Measurements from ENCODE around the gene CEP112. TPM values are rescaled to one million over a fixed set of nuclear protein-coding genes. Genes with fewer than 3 reads are reported as not detected.

CEP112 gene
- total RNA-seq, 1 experiment from 2014 or later, result 9.5 TPM

GRCh38 chr17:65936013-65936412 lies 255.9 kb downstream of the CEP112 start:
- H3K4me3 ChIP-seq (ENCODE audit: low read depth in 2 of 2, low read length in 2 of 2), result no peak overlapping the region
- in situ Hi-C loops (cut with HindIII; ENCODE audit: low pct_unique_long_range_greater_than_20kb, low sequenced_read_pairs) (loop anchor here (10.0 kb wide), 1 partner anchor 231 kb away; no protein-coding TSS in a partner anchor), intact Hi-C loops (cut with micrococcal nuclease; ENCODE audit: unreplicated experiment) (no loop called here)
- no peaks in the 10 kb centered on the region for H3K4me1 ChIP-seq (ENCODE audit: control insufficient read depth, insufficient read depth, low read length)
- DNase-seq (ENCODE audit: low read depth, low spot score) (no peak), ATAC-seq (no peak)
- CTCF ChIA-PET, result no interaction called here
- no peaks in the 10 kb centered on the region for H3K9me3 ChIP-seq (ENCODE audit: control insufficient read depth, insufficient read depth, low read depth, low read length)
- no TSS peak for BruUV-seq (replicated peaks)
- H3K27me3 ChIP-seq (ENCODE audit: control insufficient read depth, insufficient read depth, low read length), result no peaks in the 10 kb centered on the region
- TF ChIP-seq SIN3A (IDR thresholded peaks at IDR 0.05; ENCODE audit: borderline replicate concordance, insufficient read depth, low read depth, low read length) (no peak), REST (IDR thresholded peaks at IDR 0.05; ENCODE audit: insufficient read depth in 1 of 2, low read depth in 2 of 2, low read length in 1 of 2) (no peak), CTCF (IDR thresholded peaks at IDR 0.05) (no peak), TCF7L2 (IDR thresholded peaks at IDR 0.05; ENCODE audit: low read depth, low read length) (no peak), POLR2AphosphoS5 (IDR thresholded peaks at IDR 0.05; ENCODE audit: low read depth, low read length) (no peak)
- POLR2A ChIA-PET, result no interaction called here
- H3K27ac ChIP-seq (ENCODE audit: low read length), result no peak overlapping the region
- no peaks in the 10 kb centered on the region for H3K36me3 ChIP-seq (ENCODE audit: control insufficient read depth, insufficient read depth, low read length)

GRCh38 chr17:65933290-65933689 lies 258.6 kb downstream of the CEP112 start:
- H3K27me3 ChIP-seq (ENCODE audit: control insufficient read depth, insufficient read depth, low read length), result no peaks in the 10 kb centered on the region
- TF ChIP-seq TCF7L2 (IDR thresholded peaks at IDR 0.05; ENCODE audit: low read depth, low read length) (no peak), SIN3A (IDR thresholded peaks at IDR 0.05; ENCODE audit: borderline replicate concordance, insufficient read depth, low read depth, low read length) (no peak), CTCF (IDR thresholded peaks at IDR 0.05) (no peak), POLR2AphosphoS5 (IDR thresholded peaks at IDR 0.05; ENCODE audit: low read depth, low read length) (no peak), REST (IDR thresholded peaks at IDR 0.05; ENCODE audit: insufficient read depth in 1 of 2, low read depth in 2 of 2, low read length in 1 of 2) (no peak)
- H3K36me3 ChIP-seq (ENCODE audit: control insufficient read depth, insufficient read depth, low read length), result no peaks in the 10 kb centered on the region
- no peak overlapping the region for H3K4me3 ChIP-seq (ENCODE audit: low read depth in 2 of 2, low read length in 2 of 2)
- no peaks in the 10 kb centered on the region for H3K4me1 ChIP-seq (ENCODE audit: control insufficient read depth, insufficient read depth, low read length)
- ChIA-PET CTCF (no interaction called here), POLR2A (no interaction called here)
- H3K27ac ChIP-seq (ENCODE audit: low read length), result no peak overlapping the region
- DNase-seq (ENCODE audit: low read depth, low spot score), result no peak
- no TSS peak for BruUV-seq (replicated peaks)
- intact Hi-C loops (cut with micrococcal nuclease; ENCODE audit: unreplicated experiment), result no loop called here
- in situ Hi-C loops (cut with HindIII; ENCODE audit: low pct_unique_long_range_greater_than_20kb, low sequenced_read_pairs), result loop anchor here (10.0 kb wide), 1 partner anchor 228 kb away; no protein-coding TSS in a partner anchor
- no peaks in the 10 kb centered on the region for H3K9me3 ChIP-seq (ENCODE audit: control insufficient read depth, insufficient read depth, low read depth, low read length)
- ATAC-seq, result no peak
